Measurements from ENCODE around the gene MDN1.
A peak's percentile ranks its signal among the peaks of the same experiment; 100 is the strongest.
"Not testable (repeated sequence)": the region's sequence is repeated elsewhere in the genome, so short reads cannot be mapped to it uniquely, and the experiment has no call there.

MDN1 gene

DNA sequence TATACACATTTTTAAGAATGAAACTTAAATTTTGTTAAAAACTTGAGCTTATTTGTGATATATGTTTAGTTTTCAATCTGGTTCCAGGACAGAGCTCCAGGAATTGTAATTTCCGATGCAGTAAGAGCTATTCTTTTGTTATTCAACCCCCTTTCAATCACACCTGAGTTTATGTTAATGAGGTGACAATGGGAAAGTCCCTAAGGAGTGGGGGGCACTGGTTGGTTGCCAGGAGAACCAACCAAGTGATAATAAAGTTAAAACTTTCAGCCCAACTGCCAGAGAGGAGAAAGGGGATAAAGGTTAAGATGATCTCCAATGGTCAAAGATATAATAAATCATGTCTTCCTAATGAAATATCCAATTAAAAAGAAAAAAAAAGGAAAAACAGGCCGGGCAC is 19.8 kb downstream of the MDN1 start:
- peak overlapping the region; percentile 63 to 81 for H3K27ac Mint-ChIP-seq

DNA sequence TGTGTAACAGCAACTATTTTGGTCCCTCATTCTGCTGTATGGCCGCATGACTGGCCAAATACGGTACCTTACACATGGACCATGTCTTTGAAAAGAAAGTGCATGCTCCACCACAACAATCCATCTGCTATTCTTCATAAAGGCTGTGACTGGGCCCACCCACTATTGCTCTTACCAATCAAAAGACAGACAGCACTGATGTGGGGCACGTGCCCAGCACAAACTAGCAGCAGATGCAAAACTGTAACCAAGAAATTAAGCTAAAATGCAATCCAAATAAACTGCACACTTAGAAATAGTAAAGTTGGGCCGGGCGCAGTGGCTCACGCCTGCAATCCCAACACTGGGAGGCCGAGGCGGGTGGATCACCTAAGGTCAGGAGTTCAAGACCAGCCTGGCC is 20.5 kb downstream of the MDN1 start:
- Mint-ChIP-seq H3K4me1 (ENCODE audit: low read depth in 2 of 2) (peaks cover 15 to 17% of the 10 kb centered on the region in 2 donors), H3K27me3 (no peaks in the 10 kb centered on the region), H3K36me3 (ENCODE audit: insufficient read depth) (peaks cover 52% of the 10 kb centered on the region), H3K9me3 (no peaks in the 10 kb centered on the region), H3K4me3 (no peak overlapping the region), H3K27ac (peak overlapping the region in 1 of 2 donors; percentile 63)
- DNase-seq (no peak), ATAC-seq (replicated peaks) (no peak)

More for the DNA sequence above, 19.8 kb downstream of the MDN1 start:
- ATAC-seq (replicated peaks) (no peak), DNase-seq (no peak)
- H3K4me3 Mint-ChIP-seq = no peak overlapping the region
- H3K36me3 Mint-ChIP-seq (ENCODE audit: insufficient read depth) = peaks cover 52% of the 10 kb centered on the region
- peaks cover 9 to 10% of the 10 kb centered on the region in 2 donors for H3K4me1 Mint-ChIP-seq (ENCODE audit: low read depth in 2 of 2)
- no peaks in the 10 kb centered on the region for H3K9me3 Mint-ChIP-seq
- H3K27me3 Mint-ChIP-seq = no peaks in the 10 kb centered on the region

DNA sequence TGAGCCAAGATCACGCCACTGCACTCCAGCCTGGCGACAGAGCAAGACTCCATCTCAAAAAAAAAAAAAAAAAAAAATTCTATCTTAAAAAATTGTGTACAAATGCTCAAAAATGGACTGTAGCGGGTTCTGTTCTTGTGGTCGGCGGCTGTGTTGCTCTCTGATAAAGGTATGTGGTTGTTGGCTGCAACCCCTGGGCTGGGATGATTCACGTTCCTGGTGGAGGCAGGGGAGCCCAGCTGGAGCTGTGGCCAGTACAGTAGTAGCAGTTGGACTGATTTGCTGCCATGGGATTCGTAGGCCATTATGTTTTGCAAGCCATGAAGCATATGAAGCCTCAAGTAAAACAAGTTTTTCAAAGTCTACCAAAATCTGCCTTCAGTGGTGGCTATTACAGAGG is 22.3 kb downstream of the MDN1 start:
- Mint-ChIP-seq H3K9me3 (no peaks in the 10 kb centered on the region), H3K27ac (no peak overlapping the region), H3K4me1 (ENCODE audit: low read depth in 2 of 2) (peaks cover 26 to 27% of the 10 kb centered on the region in 2 donors), H3K27me3 (no peaks in the 10 kb centered on the region), H3K4me3 (no peak overlapping the region), H3K36me3 (ENCODE audit: insufficient read depth) (peaks cover 48% of the 10 kb centered on the region)
- ATAC-seq (replicated peaks) (no peak), DNase-seq (no peak)

DNA sequence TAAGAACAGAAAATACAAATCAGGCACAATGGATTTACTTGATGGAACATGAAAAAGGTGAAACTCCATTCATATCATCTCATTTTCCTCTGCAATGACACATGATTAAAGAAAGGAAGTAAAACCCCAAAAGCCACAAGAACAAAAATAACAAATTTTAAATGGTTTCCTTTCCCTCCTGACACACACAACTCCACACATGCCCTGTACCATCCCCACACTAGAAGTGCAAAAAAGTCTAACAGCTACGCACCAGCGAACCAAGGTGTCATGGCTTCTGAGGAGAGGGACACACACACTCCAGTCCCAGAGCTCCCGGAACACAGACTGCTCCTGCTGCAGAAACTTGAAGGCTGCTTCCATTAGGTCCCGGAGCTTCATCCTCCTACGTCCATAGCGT is 25.3 kb downstream of the MDN1 start:
- H3K27ac Mint-ChIP-seq = peak overlapping the region; percentile 55 to 81
- H3K36me3 Mint-ChIP-seq (ENCODE audit: insufficient read depth) = peaks cover 46% of the 10 kb centered on the region
- no peaks in the 10 kb centered on the region for H3K27me3 Mint-ChIP-seq
- DNase-seq (peak in 1 of 3 experiments; percentile 3), ATAC-seq (replicated peaks) (peak; percentile 66)
- H3K9me3 Mint-ChIP-seq = no peaks in the 10 kb centered on the region
- peaks cover 22 to 24% of the 10 kb centered on the region in 2 donors for H3K4me1 Mint-ChIP-seq (ENCODE audit: low read depth in 2 of 2)
- H3K4me3 Mint-ChIP-seq = peak overlapping the region; percentile 57 to 62

DNA sequence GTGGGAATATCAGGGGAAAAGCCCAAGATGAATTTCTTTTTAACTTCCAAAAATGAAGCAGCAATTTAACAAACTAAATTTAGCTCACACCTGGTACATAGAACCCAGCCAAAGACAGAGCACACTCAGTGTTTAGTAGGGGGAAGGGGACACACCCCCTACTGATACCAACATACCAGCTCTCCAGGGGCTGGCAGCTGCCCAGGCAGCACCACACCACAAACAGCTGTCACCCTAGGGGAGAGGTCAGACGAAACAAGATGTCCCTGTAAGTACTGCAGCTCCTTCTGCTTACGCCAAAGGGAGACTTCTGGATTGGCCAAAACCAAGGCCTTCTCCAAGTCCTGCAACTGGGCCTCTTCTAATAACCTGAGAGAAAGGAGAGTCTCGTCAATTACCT is 26.0 kb downstream of the MDN1 start:
- peak overlapping the region in 1 of 2 donors; percentile 81 for H3K27ac Mint-ChIP-seq
- no peak for ATAC-seq (replicated peaks)
- no peaks in the 10 kb centered on the region for H3K9me3 Mint-ChIP-seq
- H3K4me1 Mint-ChIP-seq (ENCODE audit: low read depth in 2 of 2) = peaks cover 22 to 24% of the 10 kb centered on the region in 2 donors
- H3K36me3 Mint-ChIP-seq (ENCODE audit: insufficient read depth) = peaks cover 52% of the 10 kb centered on the region
- H3K4me3 Mint-ChIP-seq = peak overlapping the region; percentile 57 to 62
- DNase-seq = no peak
- no peaks in the 10 kb centered on the region for H3K27me3 Mint-ChIP-seq

DNA sequence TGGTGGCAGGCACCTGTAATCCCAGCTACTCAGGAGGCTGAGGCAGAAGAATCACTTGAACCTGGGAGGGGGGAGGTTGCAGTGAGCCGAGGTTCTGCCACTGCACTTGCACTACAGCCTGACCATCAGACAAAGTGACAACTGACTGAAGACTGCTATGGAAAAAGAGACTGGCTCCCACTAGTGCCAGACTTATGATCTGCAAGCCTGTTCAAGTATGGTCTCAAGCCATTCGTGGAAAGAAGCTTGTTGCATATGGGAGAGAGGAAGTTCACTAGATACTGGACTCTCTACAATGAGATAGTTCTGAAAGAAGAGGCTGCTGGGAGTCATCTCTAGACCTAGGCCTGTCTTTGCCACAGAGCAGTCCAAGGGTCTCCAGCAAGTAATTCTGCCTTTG is 26.7 kb downstream of the MDN1 start:
- ATAC-seq (replicated peaks) = no peak
- Mint-ChIP-seq H3K4me1 (ENCODE audit: low read depth in 2 of 2) (peaks cover 22 to 28% of the 10 kb centered on the region in 2 donors), H3K27me3 (no peaks in the 10 kb centered on the region), H3K4me3 (peak overlapping the region in 1 of 2 donors; percentile 30), H3K9me3 (no peaks in the 10 kb centered on the region), H3K27ac (peak overlapping the region in 1 of 2 donors; percentile 81), H3K36me3 (ENCODE audit: insufficient read depth) (peaks cover 54% of the 10 kb centered on the region)
- DNase-seq = no peak

DNA sequence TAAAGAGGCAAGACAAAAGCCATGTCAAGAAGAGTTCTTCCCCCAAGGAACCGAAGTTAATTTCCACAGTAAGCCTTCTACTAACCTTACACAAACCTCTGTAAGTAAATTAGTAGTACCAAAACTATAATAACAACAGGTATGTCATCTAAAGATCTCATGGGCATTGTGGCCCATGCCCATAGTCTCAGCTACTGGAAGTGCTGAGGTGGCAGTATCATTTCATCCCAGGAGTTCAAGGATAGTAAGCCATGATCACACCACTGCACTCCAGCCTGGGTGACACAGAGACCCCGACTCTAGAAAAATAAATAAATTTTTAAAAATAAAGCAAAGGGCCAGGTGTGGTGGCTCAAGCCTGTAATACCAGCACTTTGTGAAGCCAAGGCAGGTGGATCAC is 29.2 kb downstream of the MDN1 start:
- H3K27me3 Mint-ChIP-seq = no peaks in the 10 kb centered on the region
- H3K4me1 Mint-ChIP-seq (ENCODE audit: low read depth in 2 of 2) = peaks cover 22 to 27% of the 10 kb centered on the region in 2 donors
- DNase-seq = no peak
- H3K36me3 Mint-ChIP-seq (ENCODE audit: insufficient read depth) = peaks cover 61% of the 10 kb centered on the region
- ATAC-seq (replicated peaks) = no peak
- no peak overlapping the region for H3K4me3 Mint-ChIP-seq
- no peak overlapping the region for H3K27ac Mint-ChIP-seq
- no peaks in the 10 kb centered on the region for H3K9me3 Mint-ChIP-seq

DNA sequence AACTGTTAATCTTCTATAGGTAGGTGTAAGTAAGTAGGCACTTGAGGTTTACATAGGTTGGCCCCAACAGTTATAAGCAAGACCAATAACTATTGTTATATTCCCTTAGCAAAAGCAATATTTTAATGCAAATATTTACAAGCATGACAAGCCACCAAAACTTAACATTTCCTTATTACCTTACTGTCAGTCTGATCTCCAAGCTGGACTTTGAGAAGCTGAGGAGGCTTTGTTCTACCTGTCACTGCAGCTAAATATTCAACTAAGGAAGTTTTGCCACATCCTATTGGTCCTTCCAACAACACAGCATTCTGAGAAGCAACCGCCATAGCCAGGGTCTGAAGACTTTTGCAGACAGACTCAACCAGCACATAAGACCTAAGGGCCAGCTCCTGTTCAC is 29.6 kb downstream of the MDN1 start:
- ATAC-seq (replicated peaks) (no peak), DNase-seq (no peak)
- peaks cover 20 to 23% of the 10 kb centered on the region in 2 donors for H3K4me1 Mint-ChIP-seq (ENCODE audit: low read depth in 2 of 2)
- H3K4me3 Mint-ChIP-seq = no peak overlapping the region
- peaks cover 63% of the 10 kb centered on the region for H3K36me3 Mint-ChIP-seq (ENCODE audit: insufficient read depth)
- H3K27ac Mint-ChIP-seq = no peak overlapping the region
- H3K27me3 Mint-ChIP-seq = no peaks in the 10 kb centered on the region
- H3K9me3 Mint-ChIP-seq = no peaks in the 10 kb centered on the region

DNA sequence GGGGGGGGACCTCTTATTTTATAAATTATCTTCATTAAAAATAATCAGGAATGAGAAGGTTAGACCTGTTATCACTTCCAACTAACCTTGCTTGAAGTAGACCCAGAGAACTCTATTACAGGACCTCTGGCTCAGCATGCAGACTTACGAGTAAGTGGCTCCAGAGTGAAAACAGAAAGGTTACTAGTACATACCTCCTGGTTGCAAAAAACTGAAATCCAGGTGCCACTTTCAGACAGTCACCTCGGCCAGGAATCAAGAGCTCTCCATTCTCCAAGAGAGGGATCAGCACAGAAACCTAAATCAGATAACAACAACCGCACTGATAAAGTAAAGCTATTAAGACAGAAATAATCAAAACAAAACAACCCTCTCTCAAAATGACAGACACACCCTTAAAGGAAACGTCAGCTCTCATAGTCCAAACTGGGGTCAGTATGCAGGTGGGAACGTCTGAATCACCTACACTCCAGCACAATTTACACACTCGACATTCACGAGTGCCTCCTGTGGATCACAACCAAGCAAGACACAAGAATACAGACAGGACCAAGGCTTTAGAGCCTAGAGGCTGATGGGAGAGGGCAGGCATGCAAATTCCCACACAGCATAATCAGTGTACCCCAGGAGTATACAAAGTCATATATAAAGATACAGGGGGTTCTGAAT is 31.8 kb downstream of the MDN1 start:
- Mint-ChIP-seq H3K4me3 (no peak overlapping the region), H3K9me3 (no peaks in the 10 kb centered on the region), H3K27ac (no peak overlapping the region), H3K4me1 (ENCODE audit: low read depth in 2 of 2) (peaks cover 0 to 4% of the 10 kb centered on the region in 2 donors), H3K27me3 (no peaks in the 10 kb centered on the region), H3K36me3 (ENCODE audit: insufficient read depth) (peaks cover 79% of the 10 kb centered on the region)
- DNase-seq (no peak), ATAC-seq (replicated peaks) (no peak)

DNA sequence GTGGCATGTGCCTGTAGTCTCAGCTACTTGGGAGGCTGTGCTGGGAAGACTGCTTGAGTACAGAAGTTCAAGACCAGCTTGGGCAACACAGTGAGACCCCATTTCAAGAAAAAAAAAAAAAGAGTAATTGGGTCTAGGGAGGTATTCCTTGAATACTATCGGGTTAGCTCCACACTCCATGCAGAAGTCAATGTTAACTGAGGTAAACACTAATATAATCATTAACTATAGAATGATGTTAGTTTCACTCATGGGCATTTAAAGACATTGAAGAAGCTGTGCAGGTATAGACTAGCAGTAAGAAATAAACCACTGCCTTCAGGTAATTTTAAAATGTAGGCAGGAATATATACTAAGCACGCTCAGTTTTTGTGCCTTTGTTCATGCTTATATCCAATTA is 32.6 kb downstream of the MDN1 start:
- no peaks in the 10 kb centered on the region for H3K9me3 Mint-ChIP-seq
- H3K36me3 Mint-ChIP-seq (ENCODE audit: insufficient read depth) = peaks cover 80% of the 10 kb centered on the region
- no peaks in the 10 kb centered on the region for H3K27me3 Mint-ChIP-seq
- ATAC-seq (replicated peaks) (no peak), DNase-seq (no peak)
- H3K4me1 Mint-ChIP-seq (ENCODE audit: low read depth in 2 of 2) = peaks cover 0 to 4% of the 10 kb centered on the region in 2 donors
- H3K4me3 Mint-ChIP-seq = no peak overlapping the region
- no peak overlapping the region for H3K27ac Mint-ChIP-seq

DNA sequence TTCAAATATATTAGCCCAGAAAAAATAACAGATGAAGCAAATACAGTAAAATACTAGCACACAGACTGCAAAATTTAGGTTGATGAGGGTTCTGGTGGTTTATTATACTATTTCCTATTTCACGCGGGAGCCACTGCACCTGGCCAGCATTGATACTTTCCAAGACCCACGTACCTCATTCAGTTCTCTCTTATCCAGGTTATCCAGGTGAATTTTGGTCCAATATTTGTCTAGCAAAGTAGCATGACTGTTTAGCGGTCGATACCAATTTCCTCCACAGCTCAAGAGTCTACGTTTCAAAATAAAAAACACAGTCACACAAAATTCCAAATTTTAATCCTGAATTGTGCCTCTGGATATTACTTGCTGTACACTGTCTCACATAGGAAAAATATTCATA is 34.8 kb downstream of the MDN1 start:
- Mint-ChIP-seq H3K4me3 (no peak overlapping the region), H3K27me3 (no peaks in the 10 kb centered on the region), H3K27ac (no peak overlapping the region), H3K36me3 (ENCODE audit: insufficient read depth) (peaks cover 82% of the 10 kb centered on the region), H3K4me1 (ENCODE audit: low read depth in 2 of 2) (peaks cover 0 to 4% of the 10 kb centered on the region in 2 donors), H3K9me3 (no peaks in the 10 kb centered on the region)
- ATAC-seq (replicated peaks) (no peak), DNase-seq (no peak)

DNA sequence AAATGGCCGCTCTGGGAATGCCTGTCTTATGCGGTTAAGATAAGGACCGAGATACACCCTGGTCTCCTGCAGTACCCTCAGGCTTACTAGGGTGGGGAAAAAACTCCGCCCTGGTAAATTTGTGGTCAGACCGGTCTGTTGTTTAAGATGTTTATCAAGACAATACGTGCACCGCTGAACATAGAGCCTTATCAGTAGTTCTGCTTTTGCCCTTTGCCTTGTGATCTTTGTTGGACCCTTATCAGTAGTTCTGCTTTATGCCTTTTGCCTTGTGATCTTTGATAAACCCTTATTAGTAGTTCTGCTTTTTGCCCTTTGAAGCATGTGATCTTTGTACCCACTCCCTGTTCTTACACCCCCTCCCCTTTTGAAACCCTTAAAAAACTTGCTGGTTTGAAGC is 36.3 kb downstream of the MDN1 start:
- not testable (repeated sequence) for H3K4me1 Mint-ChIP-seq (ENCODE audit: low read depth in 2 of 2); H3K27me3 Mint-ChIP-seq; ATAC-seq (replicated peaks); H3K9me3 Mint-ChIP-seq; H3K4me3 Mint-ChIP-seq; DNase-seq; H3K27ac Mint-ChIP-seq
- peaks cover 79% of the 10 kb centered on the region for H3K36me3 Mint-ChIP-seq (ENCODE audit: insufficient read depth)

DNA sequence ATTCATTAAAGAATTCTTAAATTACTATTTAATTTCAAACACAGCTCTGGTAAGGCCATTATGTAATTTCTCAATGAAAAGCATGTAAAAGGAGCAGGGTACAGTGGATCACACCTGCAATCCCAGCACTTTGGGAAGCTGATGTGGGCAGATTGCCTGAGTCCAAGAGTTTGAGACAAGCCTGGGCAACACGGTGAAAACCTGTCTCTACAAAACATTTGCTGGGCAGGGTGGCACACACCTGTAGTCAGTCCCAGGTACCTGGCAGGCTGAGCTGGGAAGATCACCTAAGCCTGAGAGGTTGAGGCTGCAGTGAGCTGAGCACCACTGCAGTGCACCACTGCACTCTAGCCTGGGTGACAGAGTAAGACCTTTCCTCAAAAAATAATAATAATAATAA is 37.4 kb downstream of the MDN1 start:
- DNase-seq (no peak), ATAC-seq (replicated peaks) (no peak)
- Mint-ChIP-seq H3K4me3 (no peak overlapping the region), H3K27ac (peak overlapping the region in 1 of 2 donors; percentile 44), H3K27me3 (no peaks in the 10 kb centered on the region), H3K9me3 (no peaks in the 10 kb centered on the region), H3K4me1 (ENCODE audit: low read depth in 2 of 2) (no peaks in the 10 kb centered on the region), H3K36me3 (ENCODE audit: insufficient read depth) (peaks cover 68% of the 10 kb centered on the region)

DNA sequence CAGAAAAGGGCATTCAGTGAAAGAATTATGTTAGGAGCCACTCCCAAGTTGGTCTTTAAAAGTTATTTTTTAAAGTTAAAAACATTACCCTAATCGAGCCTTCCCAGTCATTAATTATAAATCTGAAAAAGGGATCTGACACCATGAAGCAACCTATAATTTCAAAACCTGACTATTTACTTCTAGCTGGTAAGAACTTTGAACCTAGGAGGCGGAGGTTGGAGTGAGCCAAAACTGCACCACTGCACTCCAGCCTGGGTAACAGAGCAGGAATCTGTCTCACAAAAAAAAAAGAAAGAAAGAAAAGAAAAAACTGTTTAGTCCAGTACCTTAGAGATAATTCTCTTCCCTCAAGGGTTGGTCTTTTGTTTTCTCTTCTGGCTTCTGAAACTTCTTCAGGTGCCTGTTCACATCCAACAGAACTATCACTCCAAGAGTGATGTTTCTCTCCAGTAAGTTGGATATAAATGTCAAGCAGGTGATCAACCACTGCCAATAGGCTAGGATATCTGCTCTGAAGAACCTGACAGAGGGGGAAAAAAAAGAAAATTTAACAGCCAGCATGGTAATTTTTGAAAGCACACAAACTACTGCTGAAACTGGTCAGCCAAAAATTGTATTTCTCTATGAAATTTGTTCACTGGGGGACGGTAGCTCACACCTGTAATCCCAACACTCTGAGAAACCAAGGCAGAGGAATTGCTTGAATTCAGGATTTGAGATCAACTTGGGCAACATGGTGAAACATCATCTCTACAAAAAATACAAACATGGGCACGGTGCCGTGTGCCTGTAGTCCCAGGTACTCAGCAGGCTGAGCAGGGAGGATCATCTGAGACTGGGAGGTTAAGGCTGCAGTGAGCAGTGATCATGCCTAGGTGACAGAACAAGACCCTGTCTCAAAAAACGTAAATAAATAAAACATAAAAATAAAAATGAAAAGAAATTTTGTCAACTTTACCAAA is 38.2 kb downstream of the MDN1 start:
- Mint-ChIP-seq H3K4me3 (no peak overlapping the region), H3K27me3 (no peaks in the 10 kb centered on the region), H3K36me3 (ENCODE audit: insufficient read depth) (peaks cover 60% of the 10 kb centered on the region), H3K4me1 (ENCODE audit: low read depth in 2 of 2) (no peaks in the 10 kb centered on the region), H3K27ac (peak overlapping the region; percentile 44 to 51), H3K9me3 (no peaks in the 10 kb centered on the region)
- DNase-seq (no peak), ATAC-seq (replicated peaks) (no peak)

Measured in effector memory CD8-positive, alpha-beta T cell (primary cell).